ENCODE data around the gene MYL6B. TPM values are rescaled to one million over a fixed set of nuclear protein-coding genes. Genes with fewer than 3 reads are reported as not detected.
A peak's percentile ranks its signal among the peaks of the same experiment; 100 is the strongest.
"Not testable (repeated sequence)": the region's sequence is repeated elsewhere in the genome, so short reads cannot be mapped to it uniquely, and the experiment has no call there.

MYL6B gene
- total RNA-seq, 2 donors from 2014 or later = 66.4 to 203 TPM

DNA sequence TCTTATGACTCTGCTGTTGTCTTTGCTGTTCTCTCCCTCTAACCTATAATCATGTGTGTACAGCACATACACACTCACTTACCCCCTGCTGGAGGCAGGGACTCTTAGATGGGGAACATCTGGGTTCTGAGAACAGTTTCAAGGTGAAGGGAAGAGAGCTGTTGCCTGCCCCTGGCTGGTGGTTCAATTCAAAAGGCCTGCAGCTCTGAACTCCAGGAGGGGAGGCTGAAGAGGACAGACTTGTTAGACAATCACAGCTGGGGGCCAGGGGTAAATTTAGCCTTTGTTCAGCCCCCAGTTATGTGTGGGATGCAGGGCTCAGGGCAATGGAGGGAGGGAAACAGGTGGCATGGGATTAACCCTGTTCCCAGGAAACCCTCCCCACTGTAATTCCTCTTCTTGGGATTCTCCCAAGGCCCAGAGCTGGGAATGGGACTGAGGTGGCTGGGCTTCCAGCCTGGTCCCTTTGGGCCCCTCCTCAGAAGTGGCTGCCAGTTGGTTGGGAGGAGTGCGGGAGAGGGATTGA, 1.9 kb downstream of the MYL6B start:
- Histone ChIP-seq H3K4me3 (no peak overlapping the region), H3K27ac (no peak overlapping the region), H3K36me3 (no peaks in the 10 kb centered on the region), H3K9me3 (no peaks in the 10 kb centered on the region), H3K4me1 (replicated peaks) (peaks cover 5% of the 10 kb centered on the region), H3K27me3 (replicated peaks; ENCODE audit: insufficient read depth) (no peaks in the 10 kb centered on the region)
- TF ChIP-seq, protein P1, sequence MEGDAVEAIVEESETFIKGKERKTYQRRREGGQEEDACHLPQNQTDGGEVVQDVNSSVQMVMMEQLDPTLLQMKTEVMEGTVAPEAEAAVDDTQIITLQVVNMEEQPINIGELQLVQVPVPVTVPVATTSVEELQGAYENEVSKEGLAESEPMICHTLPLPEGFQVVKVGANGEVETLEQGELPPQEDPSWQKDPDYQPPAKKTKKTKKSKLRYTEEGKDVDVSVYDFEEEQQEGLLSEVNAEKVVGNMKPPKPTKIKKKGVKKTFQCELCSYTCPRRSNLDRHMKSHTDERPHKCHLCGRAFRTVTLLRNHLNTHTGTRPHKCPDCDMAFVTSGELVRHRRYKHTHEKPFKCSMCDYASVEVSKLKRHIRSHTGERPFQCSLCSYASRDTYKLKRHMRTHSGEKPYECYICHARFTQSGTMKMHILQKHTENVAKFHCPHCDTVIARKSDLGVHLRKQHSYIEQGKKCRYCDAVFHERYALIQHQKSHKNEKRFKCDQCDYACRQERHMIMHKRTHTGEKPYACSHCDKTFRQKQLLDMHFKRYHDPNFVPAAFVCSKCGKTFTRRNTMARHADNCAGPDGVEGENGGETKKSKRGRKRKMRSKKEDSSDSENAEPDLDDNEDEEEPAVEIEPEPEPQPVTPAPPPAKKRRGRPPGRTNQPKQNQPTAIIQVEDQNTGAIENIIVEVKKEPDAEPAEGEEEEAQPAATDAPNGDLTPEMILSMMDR (IDR thresholded peaks at IDR 0.05) = no peak
- TF ChIP-seq POLR2A (IDR thresholded peaks at IDR 0.05) = no peak
- no peak for TF ChIP-seq POLR2AphosphoS5 (IDR thresholded peaks at IDR 0.05)
- no peak for DNase-seq (ENCODE audit: low spot score)
- intact Hi-C loops (cut with DNase I) = no loop called here
- WGBS = 100% methylated on average over 1 of the region's 1 CpG

DNA sequence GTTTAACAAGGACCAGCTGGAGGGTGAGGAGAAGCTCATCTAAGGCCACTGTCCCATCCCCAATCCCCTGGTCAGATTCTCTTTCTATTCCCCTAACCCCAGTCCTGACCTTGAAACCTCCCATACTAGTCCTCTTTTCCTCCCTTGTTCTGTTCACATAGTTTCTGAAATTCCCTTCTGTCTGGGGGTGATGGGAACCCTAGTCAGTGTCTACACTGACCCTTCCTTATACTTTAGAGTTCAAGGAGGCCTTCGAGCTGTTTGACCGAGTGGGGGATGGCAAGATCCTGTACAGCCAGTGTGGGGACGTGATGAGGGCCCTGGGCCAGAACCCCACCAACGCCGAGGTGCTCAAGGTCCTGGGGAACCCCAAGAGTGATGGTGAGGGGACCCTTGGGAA, 2.4 kb downstream of the MYL6B start:
- H3K4me1 ChIP-seq (replicated peaks) = peaks cover 10% of the 10 kb centered on the region
- H3K27me3 ChIP-seq (replicated peaks; ENCODE audit: insufficient read depth) = no peaks in the 10 kb centered on the region
- H3K4me3 ChIP-seq = no peak overlapping the region
- no peak overlapping the region for H3K27ac ChIP-seq
- no peak for DNase-seq (ENCODE audit: low spot score)
- WGBS = 85% methylated on average over 5 of the region's 5 CpGs
- TF ChIP-seq POLR2A (IDR thresholded peaks at IDR 0.05) = no peak
- no peak for TF ChIP-seq POLR2AphosphoS5 (IDR thresholded peaks at IDR 0.05)
- TF ChIP-seq, protein P1 (IDR thresholded peaks at IDR 0.05) = no peak
- no peaks in the 10 kb centered on the region for H3K9me3 ChIP-seq
- H3K36me3 ChIP-seq = peaks cover 0 to 2% of the 10 kb centered on the region in 2 donors
- intact Hi-C loops (cut with DNase I) = loop anchor here (5.0 kb wide), 1 partner anchor 38 kb away; the partner anchor contains the start of genes RPL41 and ZC3H10

DNA sequence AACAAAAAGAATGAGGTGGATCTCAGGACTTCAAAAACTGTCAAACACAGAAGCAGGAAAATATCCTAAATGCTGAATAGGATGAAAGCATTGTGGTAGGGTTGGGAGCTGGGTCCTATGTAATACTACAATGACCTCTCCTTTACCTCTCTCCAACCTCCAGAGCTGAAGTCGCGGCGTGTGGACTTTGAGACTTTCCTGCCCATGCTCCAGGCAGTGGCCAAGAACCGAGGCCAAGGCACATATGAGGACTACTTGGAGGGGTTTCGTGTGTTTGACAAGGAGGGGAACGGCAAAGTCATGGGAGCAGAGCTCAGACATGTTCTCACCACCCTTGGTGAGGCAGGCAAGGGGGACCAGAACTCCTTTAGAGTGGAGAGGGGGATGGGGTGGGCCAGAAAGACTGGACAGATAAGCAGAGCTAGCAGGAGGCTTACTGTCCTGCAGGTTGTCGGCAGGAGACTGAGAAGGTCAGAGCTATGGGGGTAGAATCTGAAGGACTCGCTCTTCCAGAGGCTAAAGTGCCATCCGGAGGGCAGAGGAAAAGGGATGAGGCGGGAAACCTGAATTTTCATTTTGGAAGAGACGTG, 3.0 kb downstream of the MYL6B start:
- Histone ChIP-seq H3K4me1 (replicated peaks) (peaks cover 14% of the 10 kb centered on the region), H3K9me3 (no peaks in the 10 kb centered on the region), H3K27ac (no peak overlapping the region), H3K4me3 (no peak overlapping the region), H3K36me3 (peaks cover 0 to 7% of the 10 kb centered on the region in 2 donors), H3K27me3 (replicated peaks; ENCODE audit: insufficient read depth) (no peaks in the 10 kb centered on the region)
- DNase-seq (ENCODE audit: low spot score) = no peak
- intact Hi-C loops (cut with DNase I) = loop anchor here (5.0 kb wide), 1 partner anchor 38 kb away; the partner anchor contains the start of genes RPL41 and ZC3H10
- 91% methylated on average over 11 of the region's 11 CpGs for WGBS
- TF ChIP-seq POLR2AphosphoS5 (IDR thresholded peaks at IDR 0.05) = no peak
- TF ChIP-seq, protein P1 (IDR thresholded peaks at IDR 0.05) = no peak
- no peak for TF ChIP-seq POLR2A (IDR thresholded peaks at IDR 0.05)

DNA sequence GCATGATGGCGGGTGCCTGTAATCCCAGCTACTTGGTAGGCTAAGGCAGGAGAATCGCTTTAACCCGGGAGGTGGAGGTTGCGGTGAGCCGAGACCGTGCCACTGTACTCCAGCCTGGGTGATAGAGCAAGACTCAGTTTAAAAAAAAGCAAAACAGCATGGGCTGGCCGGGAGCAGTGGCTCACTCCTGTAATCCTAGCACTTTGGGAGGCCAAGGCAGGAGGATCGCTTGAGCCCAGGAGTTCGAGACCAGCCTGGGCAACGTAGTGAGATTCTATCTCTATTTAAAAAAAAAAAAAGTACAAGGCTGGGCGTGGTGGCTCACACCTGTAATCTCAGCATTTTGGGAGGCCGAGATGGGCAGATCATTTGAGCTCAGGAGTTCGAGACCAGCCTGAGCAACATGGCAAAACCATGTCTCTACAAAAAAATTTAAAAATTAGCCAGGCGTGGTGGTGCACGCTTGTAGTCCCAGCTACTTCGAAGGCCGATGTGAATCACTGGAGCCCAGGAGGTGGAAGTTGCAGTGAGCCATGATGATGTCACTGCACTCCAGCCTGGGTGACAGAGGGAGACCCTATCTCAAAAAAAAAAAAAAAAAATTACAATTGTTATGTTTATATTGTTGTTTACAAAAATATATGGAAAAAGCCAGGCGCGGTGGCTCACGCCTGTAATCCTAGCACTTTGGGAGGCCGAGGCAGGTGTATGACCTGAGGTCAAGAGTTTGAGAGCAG, 4.2 kb downstream of the MYL6B start:
- 87% methylated on average over 21 of the region's 21 CpGs for WGBS
- Histone ChIP-seq H3K36me3 (peaks cover 0 to 12% of the 10 kb centered on the region in 2 donors), H3K27ac (peak overlapping the region; percentile 97 to 98), H3K4me3 (peak overlapping the region; percentile 58 to 71), H3K4me1 (replicated peaks) (peaks cover 13% of the 10 kb centered on the region)
- H3K27me3 ChIP-seq (replicated peaks; ENCODE audit: insufficient read depth); H3K9me3 ChIP-seq; DNase-seq (ENCODE audit: low spot score): not testable (repeated sequence)
- intact Hi-C loops (cut with DNase I) = loop anchor here (5.0 kb wide), 1 partner anchor 39 kb away; the partner anchor contains the start of genes RPL41 and ZC3H10

DNA sequence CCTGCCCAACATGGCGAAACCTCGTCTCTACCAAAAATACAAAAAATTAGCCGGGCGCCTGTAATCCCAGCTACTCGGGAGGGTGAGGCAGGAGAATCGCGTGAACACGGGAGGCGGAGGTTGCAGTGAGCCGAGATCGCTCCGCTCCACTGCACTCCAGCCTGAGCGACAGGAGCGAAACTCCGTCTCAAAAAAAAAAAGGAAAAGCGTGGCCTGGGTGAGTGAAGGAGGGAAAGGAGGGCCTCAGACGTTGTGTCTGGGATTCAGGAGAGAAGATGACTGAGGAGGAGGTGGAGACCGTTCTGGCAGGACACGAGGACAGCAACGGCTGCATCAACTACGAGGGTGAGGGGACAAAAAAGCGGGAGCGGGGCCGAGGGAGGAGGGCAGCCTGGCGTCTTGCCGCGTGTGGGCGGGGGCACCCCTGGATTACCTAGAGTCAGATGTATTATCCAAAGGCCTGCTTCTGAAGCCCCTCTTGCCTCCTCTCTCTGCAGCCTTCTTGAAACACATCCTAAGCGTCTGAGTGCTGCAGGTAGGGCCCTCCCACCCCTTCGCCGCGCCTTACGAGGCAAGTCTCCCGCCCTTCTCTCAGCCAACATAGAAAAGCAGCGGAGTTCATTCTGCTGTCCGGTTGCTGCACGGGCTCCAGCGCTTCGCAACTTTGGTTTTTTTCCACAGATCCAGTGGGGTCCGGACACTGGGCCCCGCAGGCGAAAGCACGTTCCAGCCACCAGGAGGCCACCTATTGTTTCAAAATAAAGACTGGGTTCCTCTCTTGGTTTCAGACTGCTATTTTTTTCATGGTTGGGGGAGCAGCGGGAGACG, 5.0 kb downstream of the MYL6B start:
- TF ChIP-seq POLR2AphosphoS5 (IDR thresholded peaks at IDR 0.05) (peak; percentile 47), POLR2A (IDR thresholded peaks at IDR 0.05) (peak; percentile 59)
- TF ChIP-seq, protein P1 (IDR thresholded peaks at IDR 0.05) = peak; percentile 45 to 79 (median 62)
- no peaks in the 10 kb centered on the region for H3K27me3 ChIP-seq (replicated peaks; ENCODE audit: insufficient read depth)
- peak overlapping the region; percentile 58 to 71 for H3K4me3 ChIP-seq
- WGBS = 3% methylated on average over 45 of the region's 45 CpGs
- intact Hi-C loops (cut with DNase I) = loop anchor here (2.0 to 5.0 kb wide), 2 partner anchors 31 to 40 kb away; partner anchors contain the start of genes RPL41 and ZC3H10
- peaks cover 2 to 12% of the 10 kb centered on the region in 2 donors for H3K36me3 ChIP-seq
- DNase-seq (ENCODE audit: low spot score) = peak; percentile 75
- no peaks in the 10 kb centered on the region for H3K9me3 ChIP-seq
- H3K27ac ChIP-seq = peak overlapping the region; percentile 97 to 98
- H3K4me1 ChIP-seq (replicated peaks) = peaks cover 12% of the 10 kb centered on the region
